GM21786 (cell line): ENCODE results near the gene HOXA4.

Source experiments
- ATAC-seq: cut with Tn5 transposase; IDR thresholded peaks from one replicate; pipeline ENCODE4 v1.9.1; 2021; ENCODE audit not compliant: unreplicated experiment

HOXA4 gene

DNA sequence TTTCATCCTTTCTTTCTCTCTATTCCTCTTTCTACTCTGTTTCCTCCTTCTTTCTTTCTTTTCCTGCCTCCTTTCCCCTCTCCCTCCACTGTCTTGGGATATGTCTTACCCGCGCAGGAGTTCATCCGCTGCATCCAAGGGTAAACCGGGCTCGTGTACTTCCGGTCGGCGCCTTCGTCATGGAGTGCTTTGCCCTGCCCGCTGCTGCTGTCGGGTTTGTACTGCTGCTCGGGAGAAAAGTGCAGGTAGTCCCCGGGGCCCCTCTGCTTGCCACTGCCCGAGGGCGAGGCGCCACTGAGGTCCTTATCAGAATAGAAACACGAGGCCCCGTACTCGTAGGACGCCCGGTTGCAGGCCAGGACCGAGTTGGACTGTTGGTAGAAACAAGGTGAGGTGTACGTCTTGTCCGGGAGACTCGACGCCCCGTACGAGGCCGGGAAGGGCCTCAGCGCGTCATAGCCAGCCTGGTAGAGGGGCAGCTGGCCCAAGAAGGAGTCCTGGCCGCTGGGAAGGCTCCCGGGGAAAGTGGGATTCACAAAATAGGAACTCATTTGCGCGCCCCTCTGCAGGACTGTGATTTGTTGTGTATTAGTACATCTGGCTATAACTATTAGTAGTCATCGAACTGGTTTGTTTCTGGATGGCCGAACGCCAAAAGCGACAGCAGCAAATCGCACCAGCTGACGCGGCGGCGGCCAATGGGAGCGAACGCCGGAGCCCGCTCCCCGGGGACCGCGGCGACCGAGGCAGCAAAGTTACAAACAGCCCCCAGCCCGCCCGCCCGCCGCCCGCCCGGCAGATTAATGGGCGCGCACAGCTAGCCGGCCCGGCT, 16.9 kb upstream of the HOXA4 start, which contains the start of gene HOXA6:
TSS of gene HOXA6 (minus strand) at position 576 of the 832 bp plus-strand sequence. CDS start at position 551, 25 bp downstream.
- ATAC-seq: no peak

DNA sequence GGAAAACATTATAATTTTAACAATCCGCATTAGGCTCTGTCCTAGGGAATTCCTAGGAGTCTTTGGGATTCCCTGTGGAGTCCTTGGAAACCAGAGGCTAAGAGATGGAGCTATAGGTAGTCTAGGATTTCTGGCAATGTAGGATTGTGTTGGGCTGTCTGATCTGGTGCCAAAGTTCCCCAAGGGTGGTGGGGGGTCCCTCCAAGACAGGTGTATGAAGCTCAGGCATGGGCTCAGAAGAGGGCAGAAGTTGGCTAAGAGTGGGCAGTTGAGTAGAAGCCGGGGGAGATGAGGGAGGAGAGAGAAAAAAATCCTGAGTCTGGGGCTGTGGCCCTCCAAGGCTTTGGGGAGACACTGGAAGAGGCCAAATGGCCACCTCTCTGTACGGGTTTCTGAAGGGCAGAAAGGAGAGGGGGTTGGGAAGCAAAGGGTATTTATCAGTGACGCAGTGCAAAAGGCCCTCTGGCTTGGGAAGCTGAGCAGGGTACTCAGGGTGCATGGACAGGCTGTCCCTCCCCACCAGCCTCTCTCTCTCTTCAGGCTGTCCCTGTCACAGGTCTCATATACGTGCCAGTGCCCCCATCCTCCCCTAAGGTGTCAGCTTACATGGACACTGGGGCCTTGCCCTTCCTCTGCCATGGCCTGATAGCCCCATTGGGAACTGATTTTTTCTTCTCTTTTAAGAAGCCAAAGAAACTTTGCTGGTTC, 16.1 kb upstream of the HOXA4 start:
- no peak for ATAC-seq

DNA sequence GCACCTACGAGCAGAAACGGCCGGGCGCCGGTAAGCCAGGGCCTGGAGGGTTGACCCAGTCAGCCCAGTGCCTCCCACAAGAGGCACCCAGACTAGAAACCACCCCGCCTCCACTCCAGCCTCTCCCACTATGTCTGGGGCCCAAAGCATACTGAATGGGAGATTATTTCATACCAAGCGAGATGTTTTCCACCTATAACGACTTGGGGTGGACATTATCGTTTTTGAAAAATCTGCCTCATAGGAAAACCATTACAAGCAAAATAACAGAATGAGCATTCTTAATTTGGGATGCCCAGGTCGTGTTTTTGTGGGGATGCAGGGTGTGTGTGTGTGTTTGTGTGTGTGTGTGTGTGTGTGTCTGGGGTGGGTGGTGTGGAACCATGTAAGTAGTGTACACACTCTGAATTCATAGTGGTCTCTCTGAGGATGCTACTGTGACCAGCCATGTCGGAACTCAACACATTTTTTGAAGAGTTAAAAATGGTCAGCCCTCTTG, 15.4 kb upstream of the HOXA4 start:
- ATAC-seq: no peak

DNA sequence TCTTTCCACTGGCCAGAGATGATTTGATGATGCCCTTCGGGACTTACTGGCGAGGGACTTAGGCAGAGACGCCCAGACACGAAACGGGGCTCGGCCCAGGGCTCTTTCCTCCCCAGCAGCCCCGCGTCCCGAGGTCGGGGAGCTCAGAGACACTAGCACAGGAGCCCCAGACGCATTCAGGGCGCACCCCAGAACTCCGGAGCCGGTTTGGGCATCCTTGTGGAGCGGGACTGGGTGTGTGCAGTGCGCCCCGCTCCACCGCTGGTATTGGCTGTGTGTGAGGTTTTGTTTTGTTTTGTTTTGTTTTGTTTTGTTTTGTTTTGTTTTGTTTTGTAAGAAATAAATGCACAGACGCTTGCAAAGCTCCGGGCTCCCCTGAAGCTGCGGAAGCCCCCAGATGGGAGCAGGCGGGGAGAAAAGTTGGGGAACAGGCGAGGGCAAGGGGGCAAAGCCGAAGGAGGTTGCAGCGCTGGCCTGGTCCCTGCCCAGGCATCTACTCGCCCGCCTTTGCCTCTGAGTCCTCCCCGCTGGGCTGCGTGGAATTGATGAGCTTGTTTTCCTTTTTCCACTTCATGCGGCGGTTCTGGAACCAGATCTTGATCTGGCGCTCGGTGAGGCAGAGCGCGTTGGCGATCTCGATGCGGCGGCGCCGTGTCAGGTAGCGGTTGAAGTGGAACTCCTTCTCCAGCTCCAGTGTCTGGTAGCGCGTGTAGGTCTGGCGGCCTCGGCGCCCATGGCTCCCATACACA, 14.8 kb upstream of the HOXA4 start:
- ATAC-seq: no peak

DNA sequence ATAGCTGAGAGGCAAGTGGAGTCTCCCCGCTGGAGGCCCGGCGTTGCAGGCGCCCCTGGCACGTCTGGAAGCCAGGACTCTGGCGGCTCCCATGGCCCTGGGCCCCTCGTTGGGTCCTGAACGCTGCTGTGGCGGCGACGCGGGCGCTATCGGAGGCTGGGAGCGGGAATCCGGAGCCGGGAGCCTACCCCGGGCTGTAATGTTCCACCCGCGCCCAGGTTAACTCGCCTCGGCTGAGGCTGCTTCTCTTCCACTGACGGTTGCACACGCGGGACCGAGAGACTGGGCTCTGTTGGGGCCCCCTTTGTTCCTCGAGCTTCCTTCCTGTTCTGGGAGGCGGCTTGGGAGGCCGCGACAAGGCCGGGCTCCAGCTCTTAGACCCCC, 14.2 kb upstream of the HOXA4 start:
- ATAC-seq: no peak

DNA sequence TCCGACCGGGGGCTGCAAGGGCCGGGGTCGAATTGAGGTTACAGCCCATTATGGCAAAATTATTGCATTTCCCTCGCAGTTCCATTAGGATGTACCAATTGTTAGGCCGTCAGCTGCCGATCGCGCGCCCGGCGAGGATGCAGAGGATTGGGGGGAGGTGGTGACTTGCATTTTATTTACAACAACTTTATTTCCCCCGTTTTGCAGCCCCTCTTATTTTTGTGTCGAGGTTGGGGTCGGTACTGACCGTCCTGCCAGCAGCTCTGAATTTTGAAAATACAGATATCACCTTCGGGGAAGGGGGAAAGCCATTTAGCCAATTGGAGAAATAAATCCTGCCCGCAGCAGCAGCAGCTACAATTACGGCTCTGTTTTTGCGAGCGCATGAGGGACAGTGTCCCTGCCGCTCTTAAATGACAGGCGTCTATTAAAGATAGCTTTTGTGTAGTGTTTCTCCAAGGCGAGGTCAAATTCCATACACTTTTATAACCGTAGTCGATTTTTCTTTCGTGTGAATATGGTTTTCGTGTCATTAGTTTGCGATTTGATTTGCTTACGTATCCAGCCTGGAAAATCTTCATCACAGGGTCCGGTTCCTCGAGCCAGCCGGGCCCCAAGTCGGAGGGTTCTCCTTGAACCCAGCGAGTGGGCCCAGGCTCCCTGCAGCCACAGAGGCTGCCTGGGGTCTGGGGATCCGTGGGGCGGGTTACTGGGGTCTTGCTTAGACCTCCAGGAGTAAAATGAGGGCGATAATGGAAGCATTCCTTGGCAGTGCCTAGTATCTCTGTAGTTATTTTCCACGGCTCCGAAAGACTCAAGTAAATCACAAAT, 13.6 kb upstream of the HOXA4 start:
- ATAC-seq: no peak

DNA sequence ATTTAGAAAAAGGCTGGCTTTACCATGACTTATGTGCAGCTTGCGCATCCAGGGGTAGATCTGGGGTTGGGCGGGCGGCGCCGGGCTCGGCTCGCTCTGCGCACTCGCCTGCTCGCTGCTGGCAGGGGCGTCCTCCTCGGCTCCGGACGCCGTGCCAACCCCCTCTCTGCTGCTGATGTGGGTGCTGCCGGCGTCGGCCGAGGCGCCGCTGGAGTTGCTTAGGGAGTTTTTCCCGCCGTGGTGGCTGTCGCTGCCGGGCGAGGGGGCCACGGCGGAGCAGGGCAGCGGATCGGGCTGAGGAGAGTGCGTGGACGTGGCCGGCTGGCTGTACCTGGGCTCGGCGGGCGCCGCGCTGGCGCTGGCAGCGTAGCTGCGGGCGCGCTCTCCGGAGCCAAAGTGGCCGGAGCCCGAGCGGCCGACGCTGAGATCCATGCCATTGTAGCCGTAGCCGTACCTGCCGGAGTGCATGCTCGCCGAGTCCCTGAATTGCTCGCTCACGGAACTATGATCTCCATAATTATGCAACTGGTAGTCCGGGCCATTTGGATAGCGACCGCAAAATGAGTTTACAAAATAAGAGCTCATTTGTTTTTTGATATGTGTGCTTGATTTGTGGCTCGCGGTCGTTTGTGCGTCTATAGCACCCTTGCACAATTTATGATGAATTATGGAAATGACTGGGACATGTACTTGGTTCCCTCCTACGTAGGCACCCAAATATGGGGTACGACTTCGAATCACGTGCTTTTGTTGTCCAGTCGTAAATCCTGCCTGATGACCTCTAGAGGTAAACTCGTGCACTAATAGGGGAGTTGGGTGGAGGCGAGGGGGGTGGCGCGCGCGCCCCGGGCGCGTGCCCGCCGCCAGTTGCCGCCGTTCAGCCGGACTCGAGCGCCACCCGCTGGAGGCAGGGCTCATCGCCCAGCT, 12.7 kb upstream of the HOXA4 start, which contains the start of gene HOXA5:
TSS of gene HOXA5 (minus strand) at position 659 of the 927 bp plus-strand sequence. CDS start at position 585, 74 bp downstream.
- ATAC-seq: no peak

DNA sequence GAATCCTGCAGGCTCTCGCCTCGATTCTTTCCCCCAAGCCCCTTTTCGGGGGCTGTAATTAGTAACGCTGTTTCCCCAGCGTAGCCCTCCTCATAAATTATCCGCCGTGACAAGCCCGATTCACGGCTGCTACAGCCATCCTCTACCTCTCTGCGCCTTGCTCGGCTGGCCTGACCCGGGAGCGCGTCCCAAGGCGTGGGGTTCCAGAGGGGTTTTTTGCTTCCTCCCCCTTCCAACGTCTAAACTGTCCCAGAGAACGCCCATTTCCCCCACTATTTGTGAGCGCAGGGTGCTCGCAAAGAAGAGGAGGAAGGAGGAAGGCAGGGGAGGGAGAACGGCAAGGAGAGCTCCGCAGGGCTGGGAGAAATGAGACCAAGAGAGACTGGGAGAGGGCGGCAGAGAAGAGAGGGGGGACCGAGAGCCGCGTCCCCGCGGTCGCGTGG, 12.0 kb upstream of the HOXA4 start:
- no peak for ATAC-seq

DNA sequence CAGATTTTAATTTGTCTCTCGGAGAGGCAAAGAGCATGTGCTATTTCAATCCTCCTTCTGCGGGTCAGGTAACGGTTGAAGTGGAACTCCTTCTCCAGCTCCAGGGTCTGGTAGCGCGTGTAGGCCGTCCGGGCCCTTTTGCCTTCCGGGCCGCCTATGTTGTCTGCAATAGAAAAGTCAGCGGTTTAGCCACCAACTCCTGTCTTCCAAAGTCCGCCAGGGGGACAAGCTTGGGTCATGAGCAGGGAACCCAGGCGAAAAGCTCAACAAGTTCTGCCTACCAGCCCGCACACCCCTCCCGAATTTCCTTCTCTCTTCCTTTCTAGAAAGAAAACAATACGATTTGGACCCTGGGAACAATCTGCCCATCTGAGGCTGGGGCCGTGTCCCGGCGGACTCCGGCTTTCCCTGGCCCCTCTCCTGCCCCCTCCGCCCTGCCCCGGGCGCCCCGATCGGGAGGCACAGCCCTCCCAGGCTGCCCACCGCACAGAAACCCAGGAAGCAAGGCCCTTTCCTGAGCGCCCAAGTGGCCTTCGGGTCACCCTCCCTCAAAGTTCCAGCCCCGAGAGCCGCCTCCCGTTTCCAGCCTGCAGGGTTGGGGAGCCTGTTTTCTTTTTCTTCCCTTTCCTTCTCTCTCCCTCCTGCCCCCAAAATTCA, 11.5 kb upstream of the HOXA4 start:
- no peak for ATAC-seq

DNA sequence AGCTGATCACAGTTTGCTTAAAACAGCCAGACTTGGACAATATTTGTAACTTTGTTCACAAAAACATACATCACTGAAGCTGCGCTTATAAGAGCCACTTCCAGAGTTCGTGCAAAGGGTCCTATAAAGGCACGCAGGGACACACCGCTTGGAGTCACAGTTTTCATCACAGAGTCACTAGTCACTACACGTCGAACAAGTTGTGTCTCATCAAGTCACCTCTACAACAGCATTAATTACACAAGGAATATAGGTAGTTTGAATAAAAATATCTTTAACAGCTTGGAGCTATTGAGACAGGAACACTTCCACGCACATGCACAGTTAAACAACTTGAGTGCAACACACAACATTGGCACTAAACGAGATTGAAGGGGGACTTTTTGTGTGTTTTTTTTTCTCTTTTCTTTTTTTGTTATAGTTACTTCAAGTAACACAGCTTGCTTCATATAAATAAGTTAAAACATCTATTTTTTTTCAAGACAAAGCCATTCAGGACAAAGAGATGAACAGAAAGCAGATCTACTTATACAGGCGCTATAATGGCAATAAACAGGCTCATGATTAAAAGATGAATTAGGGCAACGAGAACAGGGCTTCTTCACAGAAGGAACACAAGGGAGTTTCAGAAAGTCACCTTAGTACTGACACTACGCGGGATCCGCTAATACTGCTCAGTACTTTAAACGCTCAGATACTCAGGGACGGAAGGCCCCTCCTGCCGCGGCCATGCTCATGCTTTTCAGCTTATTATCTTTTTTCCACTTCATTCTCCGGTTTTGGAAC, 10.8 kb upstream of the HOXA4 start:
- ATAC-seq: no peak

DNA sequence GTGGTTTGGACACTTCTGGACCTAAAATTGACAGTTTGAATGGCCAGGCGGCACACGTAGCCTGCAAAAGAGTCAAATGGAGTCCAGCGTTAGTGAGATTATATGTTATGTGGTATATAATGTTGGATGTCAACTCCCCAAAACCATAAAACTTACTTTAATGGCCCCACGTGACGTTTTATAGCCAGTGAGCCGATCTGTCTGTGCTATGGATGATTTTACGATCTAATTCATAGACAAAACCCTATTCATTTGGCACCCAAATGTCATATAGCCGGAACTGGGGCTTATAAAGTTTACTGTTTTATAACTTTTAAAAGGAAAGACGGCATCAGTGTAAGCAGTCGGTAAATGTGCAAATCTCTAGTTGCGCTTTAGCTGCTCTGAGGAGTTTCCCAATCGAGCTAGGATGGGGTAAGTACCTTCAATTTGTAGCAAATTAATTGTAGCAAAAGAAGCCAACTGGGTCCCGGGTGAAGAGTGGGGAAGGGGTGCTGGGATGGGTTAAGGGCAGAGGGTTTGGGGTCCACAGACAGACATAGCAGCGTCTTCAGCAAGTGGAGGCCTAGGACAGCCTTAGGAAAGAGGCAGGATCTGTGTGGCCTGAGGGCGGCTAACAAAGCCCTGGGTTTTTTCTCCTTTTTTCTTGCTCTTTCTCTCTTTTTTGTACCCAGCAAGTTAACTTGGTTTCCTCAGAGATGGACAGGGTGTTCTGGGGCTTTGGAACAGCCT, 9.7 kb upstream of the HOXA4 start:
- ATAC-seq: no peak

DNA sequence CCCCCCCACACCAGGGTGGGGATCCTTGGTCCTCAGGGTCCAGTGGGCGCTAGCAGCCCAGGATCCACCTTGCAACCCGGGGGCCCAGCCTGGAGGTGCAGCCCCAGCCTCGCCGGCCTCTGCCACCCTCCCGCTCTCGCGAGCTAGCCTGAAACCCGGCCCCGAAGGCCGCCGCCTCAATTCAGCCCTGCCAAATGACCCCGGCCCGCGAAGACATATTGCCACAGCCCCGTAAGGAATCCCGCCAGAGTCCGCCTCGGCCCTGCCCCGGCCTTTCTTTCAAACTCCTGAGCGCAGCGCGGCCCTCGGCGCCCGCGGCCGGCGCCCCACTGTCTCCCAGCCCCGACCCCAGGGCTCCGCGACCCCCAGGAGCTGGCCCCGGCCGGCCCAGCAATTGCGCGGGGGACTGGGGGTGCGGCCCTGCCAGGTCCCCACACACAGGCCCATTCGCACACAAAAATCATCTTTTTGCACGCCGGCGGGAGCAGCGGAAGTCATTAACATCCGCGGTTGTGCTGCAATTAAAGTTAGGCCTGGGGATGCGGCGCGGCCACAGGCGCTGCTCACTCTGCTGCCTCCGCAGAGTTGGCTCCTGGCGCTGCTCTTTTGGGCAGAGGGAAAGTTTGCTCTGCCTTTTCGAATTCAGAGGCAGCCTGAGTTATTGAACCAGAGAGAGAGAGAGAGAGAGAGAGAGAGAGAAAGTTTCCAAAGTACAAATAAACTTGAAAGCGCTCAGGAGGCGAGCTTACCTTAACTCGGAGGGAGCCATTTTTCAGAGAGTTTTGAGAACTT, 9.0 kb upstream of the HOXA4 start:
- ATAC-seq: no peak

DNA sequence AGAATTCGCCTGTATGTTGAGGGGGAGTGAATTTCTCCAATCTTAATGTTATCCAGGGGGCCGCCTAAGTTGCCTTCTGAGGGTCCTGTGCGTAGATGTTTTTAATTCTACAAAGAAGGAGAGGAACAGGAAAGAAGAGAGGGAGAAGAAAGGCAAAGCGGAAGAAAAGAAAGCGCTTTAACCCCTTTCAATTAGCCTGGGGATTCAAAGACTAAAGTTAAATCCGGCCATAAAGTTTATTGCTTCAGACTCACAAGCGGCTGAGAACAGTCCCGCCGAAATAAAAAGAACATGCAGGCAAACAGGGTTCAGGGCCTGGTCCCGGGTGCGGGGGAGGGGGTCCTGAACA, 8.4 kb upstream of the HOXA4 start:
- no peak for ATAC-seq

DNA sequence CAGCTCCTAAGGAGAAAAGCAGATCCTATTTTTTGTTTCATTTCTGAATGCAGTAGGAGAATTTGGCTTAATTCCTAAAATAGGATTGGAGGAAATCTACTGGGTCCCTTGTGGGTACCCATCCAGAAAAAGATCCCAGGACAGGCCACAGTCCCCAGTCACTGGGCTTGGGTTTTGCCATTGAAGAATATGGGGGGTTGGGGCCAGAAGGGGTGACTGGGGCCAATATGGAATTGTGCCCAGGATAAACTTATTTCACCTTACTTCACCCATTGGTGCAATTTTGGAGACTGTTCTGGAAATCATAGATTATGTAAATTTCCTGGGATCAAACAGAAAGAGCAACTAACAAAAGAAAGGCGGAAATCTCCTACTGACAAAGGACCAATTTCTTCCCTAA, 7.9 kb upstream of the HOXA4 start:
- no peak for ATAC-seq

DNA sequence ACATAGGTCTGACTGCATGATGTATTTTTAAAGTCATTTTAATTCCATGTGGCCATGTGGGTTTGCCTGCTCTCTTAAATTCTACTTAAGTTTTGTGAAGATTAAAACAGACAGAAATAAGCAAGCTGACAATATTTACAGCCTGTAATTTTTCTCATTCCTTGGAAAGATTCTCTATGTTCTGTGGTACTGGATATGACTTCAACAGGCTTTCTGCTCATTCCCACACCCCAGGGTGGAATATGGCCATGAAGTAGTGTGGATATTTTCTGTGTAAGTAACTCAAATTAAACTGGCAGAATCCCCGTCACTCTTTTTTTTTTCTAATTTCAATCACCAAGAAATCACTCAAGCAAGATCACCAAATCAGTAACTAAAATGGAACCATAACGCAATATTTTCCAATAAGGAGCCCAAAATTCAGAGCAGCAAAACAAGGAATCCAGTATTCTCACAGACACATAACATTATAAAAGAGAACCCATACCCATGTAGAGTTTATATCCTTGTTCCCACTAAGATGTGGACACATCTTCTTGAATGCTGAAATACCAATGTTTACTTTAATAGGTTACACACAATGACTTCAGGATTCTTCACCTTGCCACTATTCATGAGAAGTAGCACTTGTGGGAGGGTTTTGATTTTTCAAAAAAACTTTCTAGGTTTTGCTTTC, 7.2 kb upstream of the HOXA4 start:
- no peak for ATAC-seq

DNA sequence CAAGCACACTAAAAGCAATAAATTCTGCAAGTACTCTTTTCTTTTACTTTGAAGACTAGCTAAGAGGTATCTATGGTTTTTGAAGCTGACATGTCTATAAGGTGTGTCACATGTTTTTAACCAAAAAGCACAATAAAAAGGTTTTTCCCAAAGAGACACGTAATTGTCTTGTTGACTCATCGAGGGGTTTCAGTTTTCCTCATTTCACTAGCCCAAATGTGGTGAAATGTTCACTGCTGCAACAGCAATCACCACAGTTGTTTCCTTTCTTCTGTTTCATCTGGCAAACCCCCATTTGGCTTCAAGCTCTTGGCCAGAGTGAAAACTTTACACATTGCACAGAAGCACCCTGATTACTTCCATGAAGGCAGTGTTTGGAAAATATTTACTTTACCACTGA, 3.8 kb upstream of the HOXA4 start:
- no peak for ATAC-seq
